ENCODE data around the gene NTM. TPM values are rescaled to one million over a fixed set of nuclear protein-coding genes. Genes with fewer than 3 reads are reported as not detected.

NTM gene
- total RNA-seq, 1 donor from 2014 or later: 9.9 TPM

DNA sequence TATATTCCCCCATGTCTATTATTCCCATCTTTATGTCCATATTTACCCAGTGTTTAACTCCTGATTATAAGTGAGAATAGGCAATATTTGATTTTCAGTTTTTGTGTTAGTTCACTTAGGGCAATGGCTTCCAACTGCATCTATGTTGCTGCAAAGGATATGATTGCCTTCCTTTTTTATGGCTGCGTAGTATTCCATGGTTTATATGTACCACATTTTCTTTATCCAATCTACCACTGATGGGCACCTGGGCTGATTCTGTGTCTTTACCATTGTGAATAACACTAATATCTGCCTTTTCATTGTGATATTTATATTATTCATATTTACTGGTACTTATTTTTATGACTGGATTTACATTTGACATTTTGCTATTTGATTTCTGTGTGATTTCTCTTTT is 649.6 kb downstream of the NTM start:
- H3K9me3 ChIP-seq (ENCODE audit: control insufficient read depth in 3 of 3, low read length in 3 of 3): no peaks in the 10 kb centered on the region
- no peaks in the 10 kb centered on the region for H3K27me3 ChIP-seq (ENCODE audit: control insufficient read depth in 3 of 3, insufficient read depth in 3 of 3, low read length in 3 of 3)
- H3K9ac ChIP-seq (ENCODE audit: low read depth in 1 of 3, low read length in 3 of 3): no peak overlapping the region
- H3K36me3 ChIP-seq (ENCODE audit: control insufficient read depth in 3 of 3, insufficient read depth in 3 of 3, low read length in 3 of 3): no peaks in the 10 kb centered on the region
- no peak overlapping the region for H3K27ac ChIP-seq (ENCODE audit: low read depth, low read length)
- H3K4me3 ChIP-seq (ENCODE audit: low read length in 3 of 3): no peak overlapping the region
- H3K4me1 ChIP-seq (ENCODE audit: control insufficient read depth in 3 of 3, insufficient read depth in 3 of 3, low read length in 3 of 3): no peaks in the 10 kb centered on the region

- no peaks in the 10 kb centered on the region for H3K36me3 ChIP-seq (ENCODE audit: control insufficient read depth in 3 of 3, insufficient read depth in 3 of 3, low read length in 3 of 3)
- no peak overlapping the region for H3K4me3 ChIP-seq (ENCODE audit: low read length in 3 of 3)
- no peaks in the 10 kb centered on the region for H3K9me3 ChIP-seq (ENCODE audit: control insufficient read depth in 3 of 3, low read length in 3 of 3)
- H3K4me1 ChIP-seq (ENCODE audit: control insufficient read depth in 3 of 3, insufficient read depth in 3 of 3, low read length in 3 of 3): no peaks in the 10 kb centered on the region
- H3K27me3 ChIP-seq (ENCODE audit: control insufficient read depth in 3 of 3, insufficient read depth in 3 of 3, low read length in 3 of 3): no peaks in the 10 kb centered on the region
- H3K27ac ChIP-seq (ENCODE audit: low read depth, low read length): no peak overlapping the region
- H3K9ac ChIP-seq (ENCODE audit: low read depth in 1 of 3, low read length in 3 of 3): no peak overlapping the region
These were observed 651.9 kb downstream of the NTM start for GRCh38 chr11:132022285-132022684.

DNA sequence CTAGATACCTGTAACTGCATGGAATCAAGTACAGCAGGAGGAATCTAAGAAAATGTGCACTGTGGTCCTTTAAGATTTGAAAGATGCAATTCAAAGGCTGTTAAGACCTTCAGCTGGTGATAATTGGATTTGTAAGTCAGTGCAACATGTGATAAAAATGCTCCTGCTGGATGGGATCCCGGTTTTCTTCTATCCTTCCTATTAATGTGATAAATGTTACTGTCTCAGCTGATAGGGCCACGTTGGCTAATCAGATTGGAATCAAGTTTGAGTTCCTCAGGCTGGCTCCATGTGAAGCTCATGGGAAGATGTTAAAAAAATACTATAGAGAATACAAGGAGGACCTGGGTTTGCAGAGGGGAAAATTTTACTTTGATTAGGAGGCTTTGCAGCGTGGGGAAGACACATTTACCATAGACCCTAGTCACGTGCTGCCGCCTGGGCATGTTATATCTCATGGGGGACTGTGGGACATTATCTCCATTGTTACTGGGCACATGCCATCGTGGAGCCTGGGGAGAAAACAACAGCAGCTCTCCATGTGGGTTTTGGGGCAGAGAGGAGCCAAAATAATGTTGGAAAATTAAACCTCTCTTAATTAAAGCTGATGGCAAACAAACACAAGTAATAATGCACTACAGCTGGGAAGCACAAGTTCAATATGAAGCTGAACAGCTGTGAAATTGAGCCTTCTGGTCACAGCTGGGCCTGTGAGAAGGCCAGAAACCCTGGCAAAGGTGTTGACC is 652.5 kb downstream of the NTM start:
- no peaks in the 10 kb centered on the region for H3K36me3 ChIP-seq (ENCODE audit: control insufficient read depth in 3 of 3, insufficient read depth in 3 of 3, low read length in 3 of 3)
- H3K9ac ChIP-seq (ENCODE audit: low read depth in 1 of 3, low read length in 3 of 3): no peak overlapping the region
- no peak overlapping the region for H3K27ac ChIP-seq (ENCODE audit: low read depth, low read length)
- no peaks in the 10 kb centered on the region for H3K9me3 ChIP-seq (ENCODE audit: control insufficient read depth in 3 of 3, low read length in 3 of 3)
- H3K4me1 ChIP-seq (ENCODE audit: control insufficient read depth in 3 of 3, insufficient read depth in 3 of 3, low read length in 3 of 3): no peaks in the 10 kb centered on the region
- H3K4me3 ChIP-seq (ENCODE audit: low read length in 3 of 3): no peak overlapping the region
- H3K27me3 ChIP-seq (ENCODE audit: control insufficient read depth in 3 of 3, insufficient read depth in 3 of 3, low read length in 3 of 3): no peaks in the 10 kb centered on the region

GRCh38 chr11:132024587-132025295 is 654.3 kb downstream of the NTM start:
- Histone ChIP-seq H3K27me3 (ENCODE audit: control insufficient read depth in 3 of 3, insufficient read depth in 3 of 3, low read length in 3 of 3) (no peaks in the 10 kb centered on the region), H3K4me3 (ENCODE audit: low read length in 3 of 3) (no peak overlapping the region), H3K9ac (ENCODE audit: low read depth in 1 of 3, low read length in 3 of 3) (no peak overlapping the region), H3K4me1 (ENCODE audit: control insufficient read depth in 3 of 3, insufficient read depth in 3 of 3, low read length in 3 of 3) (no peaks in the 10 kb centered on the region), H3K27ac (ENCODE audit: low read depth, low read length) (no peak overlapping the region), H3K9me3 (ENCODE audit: control insufficient read depth in 3 of 3, low read length in 3 of 3) (no peaks in the 10 kb centered on the region), H3K36me3 (ENCODE audit: control insufficient read depth in 3 of 3, insufficient read depth in 3 of 3, low read length in 3 of 3) (no peaks in the 10 kb centered on the region)

DNA sequence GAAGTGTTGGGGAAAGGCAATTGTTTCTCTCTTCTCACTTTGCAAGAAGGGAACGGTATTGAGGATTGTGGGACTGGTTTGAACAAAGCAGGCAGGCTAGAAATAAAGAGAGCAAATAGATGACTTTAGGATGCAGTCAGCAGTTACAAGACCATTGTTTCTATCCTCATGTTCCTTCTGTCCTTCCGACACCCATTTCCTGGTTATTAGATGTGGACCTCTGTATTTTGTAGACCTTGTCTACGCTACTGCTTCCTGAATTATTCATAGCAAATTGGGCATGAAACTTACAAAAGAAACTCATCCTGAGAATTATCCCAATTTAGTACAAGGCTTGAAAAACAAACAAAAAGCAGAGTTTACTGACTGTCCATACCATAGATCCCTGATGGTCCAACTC is 656.3 kb downstream of the NTM start:
- Histone ChIP-seq H3K36me3 (ENCODE audit: control insufficient read depth in 3 of 3, insufficient read depth in 3 of 3, low read length in 3 of 3) (no peaks in the 10 kb centered on the region), H3K9ac (ENCODE audit: low read depth in 1 of 3, low read length in 3 of 3) (no peak overlapping the region), H3K9me3 (ENCODE audit: control insufficient read depth in 3 of 3, low read length in 3 of 3) (no peaks in the 10 kb centered on the region), H3K4me1 (ENCODE audit: control insufficient read depth in 3 of 3, insufficient read depth in 3 of 3, low read length in 3 of 3) (no peaks in the 10 kb centered on the region), H3K4me3 (ENCODE audit: low read length in 3 of 3) (no peak overlapping the region), H3K27me3 (ENCODE audit: control insufficient read depth in 3 of 3, insufficient read depth in 3 of 3, low read length in 3 of 3) (no peaks in the 10 kb centered on the region), H3K27ac (ENCODE audit: low read depth, low read length) (no peak overlapping the region)

GRCh38 chr11:132028380-132029240 is 658.2 kb downstream of the NTM start:
- H3K9ac ChIP-seq (ENCODE audit: low read depth in 1 of 3, low read length in 3 of 3): no peak overlapping the region
- no peak overlapping the region for H3K27ac ChIP-seq (ENCODE audit: low read depth, low read length)
- no peaks in the 10 kb centered on the region for H3K9me3 ChIP-seq (ENCODE audit: control insufficient read depth in 3 of 3, low read length in 3 of 3)
- no peak overlapping the region for H3K4me3 ChIP-seq (ENCODE audit: low read length in 3 of 3)
- peaks cover 0 to 3% (median 0%) of the 10 kb centered on the region in 3 donors for H3K4me1 ChIP-seq (ENCODE audit: control insufficient read depth in 3 of 3, insufficient read depth in 3 of 3, low read length in 3 of 3)
- no peaks in the 10 kb centered on the region for H3K27me3 ChIP-seq (ENCODE audit: control insufficient read depth in 3 of 3, insufficient read depth in 3 of 3, low read length in 3 of 3)
- no peaks in the 10 kb centered on the region for H3K36me3 ChIP-seq (ENCODE audit: control insufficient read depth in 3 of 3, insufficient read depth in 3 of 3, low read length in 3 of 3)

GRCh38 chr11:132030896-132031295 is 660.5 kb downstream of the NTM start:
- H3K4me3 ChIP-seq (ENCODE audit: low read length in 3 of 3): no peak overlapping the region
- H3K36me3 ChIP-seq (ENCODE audit: control insufficient read depth in 3 of 3, insufficient read depth in 3 of 3, low read length in 3 of 3): no peaks in the 10 kb centered on the region
- H3K27ac ChIP-seq (ENCODE audit: low read depth, low read length): no peak overlapping the region
- H3K4me1 ChIP-seq (ENCODE audit: control insufficient read depth in 3 of 3, insufficient read depth in 3 of 3, low read length in 3 of 3): peaks cover 0 to 3% (median 0%) of the 10 kb centered on the region in 3 donors
- no peaks in the 10 kb centered on the region for H3K27me3 ChIP-seq (ENCODE audit: control insufficient read depth in 3 of 3, insufficient read depth in 3 of 3, low read length in 3 of 3)
- H3K9ac ChIP-seq (ENCODE audit: low read depth in 1 of 3, low read length in 3 of 3): no peak overlapping the region
- no peaks in the 10 kb centered on the region for H3K9me3 ChIP-seq (ENCODE audit: control insufficient read depth in 3 of 3, low read length in 3 of 3)

DNA sequence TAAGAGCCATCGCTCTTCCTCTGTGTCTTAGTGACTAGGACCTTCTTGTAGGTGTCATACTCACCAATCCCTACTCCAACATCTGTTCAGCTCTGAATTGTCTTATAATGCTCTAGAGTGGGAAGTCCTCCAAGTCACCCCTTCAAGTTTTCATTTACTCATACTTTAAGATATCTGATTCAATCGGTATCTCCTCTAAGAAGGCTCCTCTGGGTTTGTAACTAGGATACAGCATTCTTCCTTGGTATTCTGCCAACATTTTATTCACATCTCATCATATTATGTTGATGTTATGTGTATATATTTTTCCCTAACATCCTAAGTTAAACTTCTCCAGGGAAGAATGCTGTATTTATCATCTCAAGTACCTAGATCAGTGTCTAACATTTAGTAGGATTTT is 662.1 kb downstream of the NTM start:
- H3K27ac ChIP-seq (ENCODE audit: low read depth, low read length): no peak overlapping the region
- no peaks in the 10 kb centered on the region for H3K27me3 ChIP-seq (ENCODE audit: control insufficient read depth in 3 of 3, insufficient read depth in 3 of 3, low read length in 3 of 3)
- H3K36me3 ChIP-seq (ENCODE audit: control insufficient read depth in 3 of 3, insufficient read depth in 3 of 3, low read length in 3 of 3): no peaks in the 10 kb centered on the region
- peaks cover 0 to 3% (median 0%) of the 10 kb centered on the region in 3 donors for H3K4me1 ChIP-seq (ENCODE audit: control insufficient read depth in 3 of 3, insufficient read depth in 3 of 3, low read length in 3 of 3)
- H3K9ac ChIP-seq (ENCODE audit: low read depth in 1 of 3, low read length in 3 of 3): no peak overlapping the region
- no peak overlapping the region for H3K4me3 ChIP-seq (ENCODE audit: low read length in 3 of 3)
- no peaks in the 10 kb centered on the region for H3K9me3 ChIP-seq (ENCODE audit: control insufficient read depth in 3 of 3, low read length in 3 of 3)

GRCh38 chr11:132033051-132033450 is 662.6 kb downstream of the NTM start:
- Histone ChIP-seq H3K9me3 (ENCODE audit: control insufficient read depth in 3 of 3, low read length in 3 of 3) (no peaks in the 10 kb centered on the region), H3K9ac (ENCODE audit: low read depth in 1 of 3, low read length in 3 of 3) (no peak overlapping the region)

GRCh38 chr11:132035228-132035627 is 664.8 kb downstream of the NTM start:
- Histone ChIP-seq H3K9me3 (ENCODE audit: control insufficient read depth in 3 of 3, low read length in 3 of 3) (no peaks in the 10 kb centered on the region), H3K27me3 (ENCODE audit: control insufficient read depth in 3 of 3, insufficient read depth in 3 of 3, low read length in 3 of 3) (no peaks in the 10 kb centered on the region), H3K36me3 (ENCODE audit: control insufficient read depth in 3 of 3, insufficient read depth in 3 of 3, low read length in 3 of 3) (no peaks in the 10 kb centered on the region), H3K9ac (ENCODE audit: low read depth in 1 of 3, low read length in 3 of 3) (no peak overlapping the region), H3K4me1 (ENCODE audit: control insufficient read depth in 3 of 3, insufficient read depth in 3 of 3, low read length in 3 of 3) (peaks cover 0 to 3% (median 0%) of the 10 kb centered on the region in 3 donors), H3K4me3 (ENCODE audit: low read length in 3 of 3) (no peak overlapping the region), H3K27ac (ENCODE audit: low read depth, low read length) (no peak overlapping the region)

More at GRCh38 chr11:132033051-132033450, 662.6 kb downstream of the NTM start:
- H3K4me3 ChIP-seq (ENCODE audit: low read length in 3 of 3): no peak overlapping the region
- H3K27ac ChIP-seq (ENCODE audit: low read depth, low read length): no peak overlapping the region
- no peaks in the 10 kb centered on the region for H3K27me3 ChIP-seq (ENCODE audit: control insufficient read depth in 3 of 3, insufficient read depth in 3 of 3, low read length in 3 of 3)
- H3K36me3 ChIP-seq (ENCODE audit: control insufficient read depth in 3 of 3, insufficient read depth in 3 of 3, low read length in 3 of 3): no peaks in the 10 kb centered on the region
- H3K4me1 ChIP-seq (ENCODE audit: control insufficient read depth in 3 of 3, insufficient read depth in 3 of 3, low read length in 3 of 3): peaks cover 0 to 3% (median 0%) of the 10 kb centered on the region in 3 donors
